HL-60 (cell line): ENCODE results near the gene AJUBA.
A peak's percentile ranks its signal among the peaks of the same experiment; 100 is the strongest.

ENCODE experiments used
- DNase-seq, 2 experiments: peaks; one replicate each; pipeline ENCODE4 v3.0.0-alpha.2; 2010 to 2020; ENCODE audit warnings: low read depth in 1 of 2, low spot score in 1 of 2
- H3K27ac ChIP-seq: fragments of 250-450 bp; sonication (Bioruptor Pico); replicated peaks from 2 replicates; pipeline ENCODE4 v1.5.1; 2020; ENCODE audit warnings: mild to moderate bottlenecking, moderate library complexity
- H3K27me3 ChIP-seq: fragments of 250-450 bp; sonication (Bioruptor Pico); 2 replicates; pipeline ENCODE4 v1.5.1; 2021; ENCODE audit warnings: mild to moderate bottlenecking, moderate library complexity; ENCODE audit not compliant: insufficient read depth, poor library complexity, severe bottlenecking
- H3K4me3 ChIP-seq: replicated peaks from 2 replicates; pipeline ENCODE4 v1.5.1; 2011; ENCODE audit warnings: mild to moderate bottlenecking, control low read depth, low read length; ENCODE audit not compliant: insufficient read depth
- CTCF ChIP-seq: IDR thresholded peaks from one replicate; pipeline ENCODE4 v1.5.1; 2011; ENCODE audit warnings: low read length, control low read depth, inconsistent platforms; ENCODE audit not compliant: insufficient read depth
- GABPA ChIP-seq: IDR thresholded peaks from 2 replicates; pipeline ENCODE4 v1.6.1; 2012; ENCODE audit warnings: low read depth
- POLR2AphosphoS5 ChIP-seq: IDR thresholded peaks from 2 replicates; pipeline ENCODE4 v1.6.1; 2012; ENCODE audit warnings: low read depth
- REST ChIP-seq: IDR thresholded peaks from 2 replicates; pipeline ENCODE4 v1.6.1; 2012; ENCODE audit warnings: low read depth; ENCODE audit not compliant: insufficient replicate concordance
- SPI1 ChIP-seq: IDR thresholded peaks from 2 replicates; pipeline ENCODE4 v1.6.1; 2012; ENCODE audit warnings: low read depth, mild to moderate bottlenecking, borderline replicate concordance
- long read RNA-seq: library from polyadenylated mRNA; unstranded; transcript quantifications from one replicate; pipeline ENCODE4 v2.0.0, GENCODE V29; 2020

AJUBA gene
- long read RNA-seq, full-length matches to known transcripts: 42 of 51 reads
- long read RNA-seq, partial matches to known transcripts: 3 of 51 reads
- long read RNA-seq, other reads (novel, unspliced or antisense): 6 of 51 reads

GRCh38 chr14:22982477-22983245, at the start of gene AJUBA:
Gene AJUBA (minus strand): TSS chr14:22982551. CDS start chr14:22982266, 285 bp downstream.
- 0 out of 2 replicates have a peak, but pooled peaks have one; percentile 15 for TF ChIP-seq GABPA
- no peak for TF ChIP-seq SPI1
- TF ChIP-seq REST: no peak
- peak; percentile 64; the same call in 1 of the 2 replicates for TF ChIP-seq POLR2AphosphoS5
- TF ChIP-seq CTCF: no peak
- Histone ChIP-seq H3K4me3 (peak within 1 kb of the TSS; percentile 77), H3K27ac (peak within 1 kb of the TSS; percentile 59), H3K27me3 (peaks cover 11% of the 10 kb centered on the region)
- peak; percentile 84 to 88 for DNase-seq

GRCh38 chr14:23030936-23031335, 48.6 kb upstream of the AJUBA start:
- Histone ChIP-seq H3K27me3 (no peaks in the 10 kb centered on the region), H3K4me3 (no peak overlapping the region), H3K27ac (no peak overlapping the region)
- DNase-seq: no peak
- no peak for TF ChIP-seq POLR2AphosphoS5
- no peak for TF ChIP-seq REST
- TF ChIP-seq CTCF: no peak
- TF ChIP-seq GABPA: no peak
- no peak for TF ChIP-seq SPI1

GRCh38 chr14:23028799-23029198, 46.4 kb upstream of the AJUBA start:
- Histone ChIP-seq H3K27ac (no peak overlapping the region), H3K4me3 (no peak overlapping the region), H3K27me3 (no peaks in the 10 kb centered on the region)
- no peak for TF ChIP-seq CTCF
- no peak for TF ChIP-seq GABPA
- TF ChIP-seq SPI1: no peak
- TF ChIP-seq POLR2AphosphoS5: no peak
- no peak for TF ChIP-seq REST
- no peak for DNase-seq
